ENCODE results near the gene CAT.

DNA sequence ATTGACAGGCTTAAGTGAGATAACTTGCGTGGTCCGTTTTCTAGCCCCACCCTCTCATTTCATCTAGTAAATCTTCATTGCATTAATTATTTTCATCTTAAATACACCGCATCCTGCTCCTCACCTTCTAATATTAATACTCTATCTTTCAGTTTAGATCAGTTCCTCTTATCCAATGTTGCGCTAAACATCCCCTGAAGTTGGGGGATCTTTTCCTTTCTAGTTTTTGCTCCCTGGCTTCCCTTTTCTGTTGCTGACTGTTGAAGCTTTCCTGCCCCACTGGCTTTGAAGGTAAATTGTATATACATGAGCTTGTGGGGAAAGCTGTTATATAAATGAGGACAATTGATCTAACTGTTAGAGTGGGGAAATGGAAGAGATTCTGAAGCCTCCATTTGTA lies 7.2 kb downstream of the CAT start:
- TF ChIP-seq CSDC2 (CRISPR knock-in tag; IDR thresholded peaks at IDR 0.05), result no peak
- TF ChIP-seq, protein P1, sequence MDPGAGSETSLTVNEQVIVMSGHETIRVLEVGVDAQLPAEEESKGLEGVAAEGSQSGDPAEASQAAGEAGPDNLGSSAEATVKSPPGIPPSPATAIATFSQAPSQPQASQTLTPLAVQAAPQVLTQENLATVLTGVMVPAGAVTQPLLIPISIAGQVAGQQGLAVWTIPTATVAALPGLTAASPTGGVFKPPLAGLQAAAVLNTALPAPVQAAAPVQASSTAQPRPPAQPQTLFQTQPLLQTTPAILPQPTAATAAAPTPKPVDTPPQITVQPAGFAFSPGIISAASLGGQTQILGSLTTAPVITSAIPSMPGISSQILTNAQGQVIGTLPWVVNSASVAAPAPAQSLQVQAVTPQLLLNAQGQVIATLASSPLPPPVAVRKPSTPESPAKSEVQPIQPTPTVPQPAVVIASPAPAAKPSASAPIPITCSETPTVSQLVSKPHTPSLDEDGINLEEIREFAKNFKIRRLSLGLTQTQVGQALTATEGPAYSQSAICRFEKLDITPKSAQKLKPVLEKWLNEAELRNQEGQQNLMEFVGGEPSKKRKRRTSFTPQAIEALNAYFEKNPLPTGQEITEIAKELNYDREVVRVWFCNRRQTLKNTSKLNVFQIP (CRISPR knock-in tag; IDR thresholded peaks at IDR 0.05; ENCODE audit: borderline replicate concordance, low read depth), result no peak
- no peak for TF ChIP-seq BACH2 (CRISPR knock-in tag; IDR thresholded peaks at IDR 0.05; ENCODE audit: borderline replicate concordance)
- no peak for TF ChIP-seq OSR1 (CRISPR knock-in tag; IDR thresholded peaks at IDR 0.05)
